Activated CD8-positive, alpha-beta memory T cell treated with anti-CD3 and anti-CD28 coated beads, Interleukin-2, amount 10 ng/mL, durations not matched to agents 7 days and 5 days (primary cell): ENCODE data around the gene ASB13. TPM values are rescaled to one million over a fixed set of nuclear protein-coding genes. Genes with fewer than 3 reads are reported as not detected.

Source experiments
- ATAC-seq: fragments of 150-1000 bp; cut with Tn5 transposase; one replicate; pipeline ENCODE4 v1.10.0; 2021; ENCODE audit warnings: moderate library complexity
- CTCF ChIA-PET: fragments of 350-600 bp; sonication (Branson Sonifier 250); formaldehyde crosslinking; loops from one replicate; lab custom pipeline; 2021; ENCODE audit warnings: antibody characterized with exemption; lab: Charles Lee
- DNase-seq: peaks from one replicate; pipeline ENCODE4 v3.0.0-alpha.2; 2020
- H3K27ac Mint-ChIP-seq: one replicate; pipeline ENCODE4 v1.8.0; 2021; ENCODE audit warnings: mild to moderate bottlenecking, mixed read lengths
- H3K27me3 Mint-ChIP-seq: one replicate; pipeline ENCODE4 v1.8.0; 2021; ENCODE audit warnings: mixed read lengths
- H3K36me3 Mint-ChIP-seq: one replicate; pipeline ENCODE4 v1.8.0; 2021; ENCODE audit warnings: mild to moderate bottlenecking, mixed read lengths
- H3K4me1 Mint-ChIP-seq: one replicate; pipeline ENCODE4 v1.8.0; 2021; ENCODE audit warnings: mixed read lengths
- H3K4me3 Mint-ChIP-seq: one replicate; pipeline ENCODE4 v1.8.0; 2021; ENCODE audit warnings: mild to moderate bottlenecking, moderate library complexity, mixed read lengths
- H3K9me3 Mint-ChIP-seq: one replicate; pipeline ENCODE4 v1.8.0; 2022; ENCODE audit warnings: low read depth, mixed read lengths
- total RNA-seq, 2 experiments: library from RNA; stranded (reverse); gene quantifications; one replicate each; pipeline ENCODE4 v1.2.3, GENCODE V29; 2021

The ASB13 gene
- total RNA-seq, 2 experiments from 2014 or later: 4.4 to 8.0 TPM

DNA sequence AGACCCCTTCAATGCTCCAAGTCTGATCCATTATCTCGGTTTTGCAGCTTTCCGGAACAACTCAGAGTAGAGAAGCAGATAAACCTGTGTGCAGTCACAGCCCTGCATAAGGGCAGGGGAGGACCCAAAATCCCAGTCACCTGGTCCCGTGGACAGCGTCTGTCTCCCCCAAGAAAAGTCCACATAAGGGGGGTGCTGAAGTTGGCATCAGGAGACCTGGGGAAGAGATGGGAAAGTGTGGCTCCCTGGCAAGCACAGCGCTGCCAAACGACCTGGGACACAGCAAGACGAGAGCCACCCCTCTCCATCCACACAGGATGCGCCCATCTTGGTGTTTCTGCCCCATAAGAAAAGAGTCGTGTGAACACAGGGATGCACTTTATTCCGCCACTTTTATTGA lies 27.9 kb downstream of the ASB13 start:
- Mint-ChIP-seq H3K27me3 (peaks cover 12% of the 10 kb centered on the region), H3K9me3 (no peaks in the 10 kb centered on the region), H3K4me1 (no peaks in the 10 kb centered on the region), H3K36me3 (no peaks in the 10 kb centered on the region), H3K4me3 (no peak overlapping the region), H3K27ac (no peak overlapping the region)
- no peak for DNase-seq
- CTCF ChIA-PET: interaction anchor here (0.7 kb wide), 1 partner anchor 62 kb away, joined by 6 read pairs; no protein-coding TSS in a partner anchor
- no peak for ATAC-seq

GRCh38 chr10:5634918-5635317 lies 31.5 kb downstream of the ASB13 start:
- CTCF ChIA-PET: interaction anchor here (1.6 kb wide), 1 partner anchor 11 kb away, joined by 3 read pairs; no protein-coding TSS in a partner anchor
- H3K4me1 Mint-ChIP-seq: peaks cover 12% of the 10 kb centered on the region
- peaks cover 22% of the 10 kb centered on the region for H3K27me3 Mint-ChIP-seq
- DNase-seq (no peak), ATAC-seq (no peak)
- no peaks in the 10 kb centered on the region for H3K9me3 Mint-ChIP-seq
- H3K4me3 Mint-ChIP-seq: no peak overlapping the region
- no peak overlapping the region for H3K27ac Mint-ChIP-seq
- no peaks in the 10 kb centered on the region for H3K36me3 Mint-ChIP-seq

GRCh38 chr10:5633166-5633749 lies 33.1 kb downstream of the ASB13 start:
- ATAC-seq (no peak), DNase-seq (no peak)
- peaks cover 25% of the 10 kb centered on the region for H3K4me1 Mint-ChIP-seq
- no peak overlapping the region for H3K4me3 Mint-ChIP-seq
- no peak overlapping the region for H3K27ac Mint-ChIP-seq
- no peaks in the 10 kb centered on the region for H3K9me3 Mint-ChIP-seq
- H3K27me3 Mint-ChIP-seq: peaks cover 26% of the 10 kb centered on the region
- CTCF ChIA-PET: interaction anchor here (1.0 kb wide), 1 partner anchor 10 kb away, joined by 3 read pairs; no protein-coding TSS in a partner anchor
- H3K36me3 Mint-ChIP-seq: no peaks in the 10 kb centered on the region

- no peak overlapping the region for H3K4me3 Mint-ChIP-seq
- DNase-seq: no peak
- CTCF ChIA-PET: no interaction called here
- no peaks in the 10 kb centered on the region for H3K36me3 Mint-ChIP-seq
- H3K9me3 Mint-ChIP-seq: no peaks in the 10 kb centered on the region
- H3K27ac Mint-ChIP-seq: no peak overlapping the region
- peaks cover 28% of the 10 kb centered on the region for H3K4me1 Mint-ChIP-seq
- peaks cover 32% of the 10 kb centered on the region for H3K27me3 Mint-ChIP-seq
- ATAC-seq: no peak
Observed at GRCh38 chr10:5632446-5632845, 33.9 kb downstream of the ASB13 start.

DNA sequence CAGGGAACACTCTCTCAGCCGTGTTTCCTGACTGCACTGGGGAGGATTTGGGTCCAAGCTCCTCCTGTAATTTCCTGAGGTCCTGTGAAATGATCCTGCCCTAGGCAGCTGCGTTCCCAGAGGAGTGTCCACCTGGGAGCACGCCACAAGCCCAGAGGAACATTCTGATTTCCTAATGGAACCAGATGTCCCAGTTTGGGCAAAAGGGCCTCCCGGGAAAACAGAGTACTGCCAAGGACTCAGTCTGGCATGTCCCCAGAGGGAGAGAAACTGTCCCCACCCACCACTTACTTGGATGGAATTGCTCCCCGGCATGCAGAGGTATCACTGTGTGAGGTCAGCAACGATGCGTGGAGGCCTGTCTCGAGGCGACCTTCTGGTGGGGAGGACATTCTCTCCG lies 34.5 kb downstream of the ASB13 start:
- H3K27me3 Mint-ChIP-seq: peaks cover 32% of the 10 kb centered on the region
- CTCF ChIA-PET: interaction anchor here (1.2 to 3.1 kb wide), 2 partner anchors 11 to 36 kb away, joined by 3 to 15 read pairs; no protein-coding TSS in a partner anchor
- H3K36me3 Mint-ChIP-seq: no peaks in the 10 kb centered on the region
- ATAC-seq (no peak), DNase-seq (no peak)
- no peak overlapping the region for H3K27ac Mint-ChIP-seq
- H3K4me3 Mint-ChIP-seq: no peak overlapping the region
- no peaks in the 10 kb centered on the region for H3K9me3 Mint-ChIP-seq
- H3K4me1 Mint-ChIP-seq: peaks cover 28% of the 10 kb centered on the region

GRCh38 chr10:5630112-5630436 lies 36.3 kb downstream of the ASB13 start:
- DNase-seq: no peak

DNA sequence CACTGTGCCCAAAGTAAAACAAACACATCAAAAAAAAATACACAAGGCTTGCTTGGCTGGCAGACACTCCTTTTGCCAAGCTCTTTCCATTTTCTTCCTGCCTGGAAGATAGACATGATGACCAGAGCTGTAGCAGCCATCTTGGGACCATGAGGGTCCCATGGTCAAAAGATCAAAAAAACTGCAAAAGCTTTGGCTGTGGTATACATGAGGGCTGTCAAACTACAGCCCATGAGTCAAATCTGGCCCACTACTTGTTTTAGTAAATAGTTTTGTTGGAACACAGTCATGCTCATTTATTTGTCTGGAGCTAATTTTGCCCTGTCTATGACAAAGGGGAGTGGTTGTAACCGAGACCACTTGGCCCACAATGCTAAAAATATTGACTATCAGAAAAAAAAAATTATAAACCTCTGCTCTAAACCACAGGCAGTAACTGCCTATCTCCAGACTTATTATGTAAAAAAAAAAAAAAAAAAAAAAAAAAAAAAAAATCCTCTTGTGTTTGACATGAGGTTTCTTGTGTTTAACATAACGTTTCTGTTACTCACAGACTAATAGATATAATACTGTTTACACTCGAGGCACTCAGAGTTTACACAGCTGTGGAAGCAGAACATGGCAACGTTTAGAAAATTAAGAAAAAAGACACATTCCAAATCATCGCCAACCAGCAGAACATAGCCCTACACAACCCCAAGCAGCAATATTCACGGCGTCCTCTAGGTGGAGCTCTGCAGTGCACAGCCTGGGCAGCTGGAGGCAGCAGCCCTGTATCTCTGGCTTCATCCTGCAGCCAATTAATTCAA lies 36.9 kb downstream of the ASB13 start:
- H3K4me1 Mint-ChIP-seq: peaks cover 38% of the 10 kb centered on the region
- ATAC-seq (peak; percentile 74), DNase-seq (peak; percentile 91)
- H3K27me3 Mint-ChIP-seq: peaks cover 25% of the 10 kb centered on the region
- peak overlapping the region; percentile 32 for H3K4me3 Mint-ChIP-seq
- no peaks in the 10 kb centered on the region for H3K9me3 Mint-ChIP-seq
- H3K36me3 Mint-ChIP-seq: no peaks in the 10 kb centered on the region
- H3K27ac Mint-ChIP-seq: peak overlapping the region; percentile 69
- CTCF ChIA-PET: interaction anchor here (0.6 to 3.1 kb wide), 42 partner anchors 9 to 780 kb away, joined by 3 to 17 read pairs (median 4); partner anchors contain the start of genes ANKRD16, ASB13, FBH1 and TASOR2

More at GRCh38 chr10:5630112-5630436, 36.3 kb downstream of the ASB13 start:
- H3K27ac Mint-ChIP-seq: no peak overlapping the region
- H3K27me3 Mint-ChIP-seq: peaks cover 30% of the 10 kb centered on the region
- H3K9me3 Mint-ChIP-seq: no peaks in the 10 kb centered on the region
- H3K4me1 Mint-ChIP-seq: peaks cover 38% of the 10 kb centered on the region
- H3K4me3 Mint-ChIP-seq: no peak overlapping the region
- CTCF ChIA-PET: interaction anchor here (0.6 to 3.1 kb wide), 38 partner anchors 9 to 781 kb away, joined by 3 to 17 read pairs (median 5); partner anchors contain the start of genes ANKRD16, ASB13, FBH1 and TASOR2
- ATAC-seq: peak; percentile 10
- H3K36me3 Mint-ChIP-seq: no peaks in the 10 kb centered on the region

DNA sequence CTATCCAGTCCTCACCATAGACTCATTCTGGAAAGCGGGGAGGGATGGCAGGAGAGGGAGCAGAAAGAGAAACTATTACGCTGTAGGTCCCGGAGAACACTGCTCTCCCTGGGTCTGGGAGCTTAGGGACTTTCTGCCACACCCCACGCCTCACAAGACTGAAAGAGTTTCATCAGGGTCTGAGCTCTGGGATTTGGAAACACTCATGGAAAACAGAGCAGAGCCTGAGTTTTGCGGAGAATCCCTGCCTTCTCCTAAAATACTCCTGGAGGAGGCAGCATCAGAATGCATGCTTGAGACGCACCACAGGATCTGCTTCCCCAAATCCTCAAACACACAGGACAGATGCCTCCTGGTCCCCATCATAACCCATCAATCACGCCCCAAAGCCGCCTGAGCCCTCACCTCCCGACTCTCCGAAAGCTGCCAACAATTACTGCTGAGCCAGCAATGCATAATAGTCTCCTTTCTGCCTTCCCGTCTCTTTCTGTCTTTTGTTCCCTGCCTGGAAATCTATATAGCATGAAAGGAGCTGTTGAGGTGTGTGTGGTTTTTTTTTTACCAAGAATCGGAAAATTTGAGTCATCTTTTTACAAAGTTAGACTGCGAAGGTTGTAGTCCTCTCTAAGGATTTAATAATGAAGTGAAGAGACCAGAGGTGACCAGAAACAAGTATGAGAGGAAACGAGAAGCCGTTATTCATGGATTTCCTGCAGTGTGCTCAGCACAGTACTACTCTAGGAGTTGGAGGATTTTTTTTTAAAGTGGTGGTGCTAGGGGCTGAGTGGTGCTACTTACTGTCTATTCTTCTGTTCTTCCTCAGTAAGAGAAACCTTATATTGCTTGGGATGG lies 37.7 kb downstream of the ASB13 start:
- Mint-ChIP-seq H3K27ac (peak overlapping the region; percentile 69), H3K9me3 (no peaks in the 10 kb centered on the region), H3K4me1 (peaks cover 39% of the 10 kb centered on the region), H3K36me3 (no peaks in the 10 kb centered on the region), H3K4me3 (peak overlapping the region; percentile 25), H3K27me3 (peaks cover 21% of the 10 kb centered on the region)
- DNase-seq (no peak), ATAC-seq (peak; percentile 69)
- CTCF ChIA-PET: interaction anchor here (1.0 to 3.1 kb wide), 31 partner anchors 8 to 347 kb away, joined by 3 to 17 read pairs (median 5); partner anchors contain the start of genes ANKRD16, ASB13, FBH1 and TASOR2

- no peak for ATAC-seq
Observed at GRCh38 chr10:5627486-5628044, 38.8 kb downstream of the ASB13 start.

DNA sequence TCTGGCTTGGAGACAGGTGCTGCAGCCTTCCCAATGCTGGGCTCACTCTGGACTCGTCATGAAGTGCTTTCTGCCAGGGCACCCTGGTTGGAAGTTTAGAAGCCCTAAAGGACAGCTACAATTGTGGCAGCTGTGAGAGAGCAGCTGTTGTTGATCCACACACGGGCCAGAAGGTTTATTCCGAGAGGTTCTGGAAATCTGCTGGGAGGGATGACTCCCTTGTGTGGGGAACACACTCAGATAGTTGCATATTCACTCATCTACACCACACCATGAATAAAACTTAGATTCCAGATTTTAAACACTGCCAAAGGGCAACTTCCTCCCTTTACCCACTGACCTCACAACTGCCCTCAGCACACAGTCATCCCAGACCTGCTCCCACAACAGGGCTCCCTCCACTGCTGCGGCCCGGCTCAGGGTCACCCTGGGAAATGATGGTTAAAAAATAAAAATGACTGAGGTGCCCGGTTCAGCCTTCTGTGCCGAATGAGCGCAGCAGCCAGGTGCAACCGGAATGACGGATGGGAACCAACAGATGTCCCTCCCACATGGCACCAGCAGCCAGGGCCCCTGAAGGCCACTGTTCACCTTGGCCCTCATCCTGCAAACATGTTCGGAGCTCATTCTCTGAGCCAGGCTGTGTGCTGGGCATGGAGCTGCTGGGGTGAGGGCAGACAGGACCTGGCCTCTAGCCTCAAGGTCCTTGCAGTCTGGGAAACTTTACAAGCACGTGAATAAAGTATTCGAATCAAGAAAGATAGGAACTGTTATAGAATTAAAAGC lies 40.2 kb downstream of the ASB13 start:
- Mint-ChIP-seq H3K27me3 (peaks cover 10% of the 10 kb centered on the region), H3K4me3 (no peak overlapping the region), H3K4me1 (peaks cover 44% of the 10 kb centered on the region), H3K36me3 (no peaks in the 10 kb centered on the region), H3K27ac (no peak overlapping the region), H3K9me3 (no peaks in the 10 kb centered on the region)
- CTCF ChIA-PET: interaction anchor here (1.0 to 6.9 kb wide), 2 partner anchors 11 to 183 kb away, joined by 4 to 189 read pairs; no protein-coding TSS in a partner anchor
- ATAC-seq: no peak
- peak; percentile 51 for DNase-seq

More at GRCh38 chr10:5627486-5628044, 38.8 kb downstream of the ASB13 start:
- Mint-ChIP-seq H3K36me3 (no peaks in the 10 kb centered on the region), H3K27me3 (peaks cover 14% of the 10 kb centered on the region), H3K4me3 (no peak overlapping the region), H3K4me1 (peaks cover 44% of the 10 kb centered on the region), H3K9me3 (no peaks in the 10 kb centered on the region), H3K27ac (no peak overlapping the region)
- CTCF ChIA-PET: no interaction called here
- DNase-seq: no peak

DNA sequence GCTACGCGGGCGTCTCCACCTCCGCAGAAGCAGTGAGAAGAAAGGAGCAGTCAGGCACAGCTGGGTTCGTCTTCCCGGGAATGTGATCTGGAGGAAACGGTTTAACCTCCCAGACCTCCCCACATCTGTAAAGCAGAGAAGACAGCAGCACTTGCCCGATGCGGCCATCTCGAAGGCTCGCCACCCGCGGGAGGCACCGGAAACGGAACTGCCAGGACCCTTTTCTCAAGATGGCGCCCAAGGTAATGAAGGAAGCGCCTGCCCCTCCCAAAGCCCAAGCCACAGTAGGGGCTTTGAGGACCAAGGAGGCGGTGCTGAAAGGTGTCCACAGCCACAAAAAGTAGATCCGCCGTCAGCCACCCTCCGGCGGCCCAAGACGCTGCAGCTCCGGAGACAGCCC lies 41.7 kb downstream of the ASB13 start:
- DNase-seq: no peak
- CTCF ChIA-PET: interaction anchor here (6.9 kb wide), 1 partner anchor 181 kb away, joined by 189 read pairs; no protein-coding TSS in a partner anchor
- no peak overlapping the region for H3K4me3 Mint-ChIP-seq
- H3K9me3 Mint-ChIP-seq: no peaks in the 10 kb centered on the region
- H3K36me3 Mint-ChIP-seq: no peaks in the 10 kb centered on the region
- peaks cover 10% of the 10 kb centered on the region for H3K27me3 Mint-ChIP-seq
- ATAC-seq: no peak
- H3K27ac Mint-ChIP-seq: no peak overlapping the region
- H3K4me1 Mint-ChIP-seq: peaks cover 29% of the 10 kb centered on the region
